HG02571 (cell line): ENCODE data around the gene ADAMTS12.

Source experiments
- ATAC-seq: cut with Tn5 transposase; IDR thresholded peaks from one replicate; pipeline ENCODE4 v1.9.1; 2021; ENCODE audit warnings: mild to moderate bottlenecking, moderate library complexity; ENCODE audit not compliant: unreplicated experiment

ADAMTS12 gene

DNA sequence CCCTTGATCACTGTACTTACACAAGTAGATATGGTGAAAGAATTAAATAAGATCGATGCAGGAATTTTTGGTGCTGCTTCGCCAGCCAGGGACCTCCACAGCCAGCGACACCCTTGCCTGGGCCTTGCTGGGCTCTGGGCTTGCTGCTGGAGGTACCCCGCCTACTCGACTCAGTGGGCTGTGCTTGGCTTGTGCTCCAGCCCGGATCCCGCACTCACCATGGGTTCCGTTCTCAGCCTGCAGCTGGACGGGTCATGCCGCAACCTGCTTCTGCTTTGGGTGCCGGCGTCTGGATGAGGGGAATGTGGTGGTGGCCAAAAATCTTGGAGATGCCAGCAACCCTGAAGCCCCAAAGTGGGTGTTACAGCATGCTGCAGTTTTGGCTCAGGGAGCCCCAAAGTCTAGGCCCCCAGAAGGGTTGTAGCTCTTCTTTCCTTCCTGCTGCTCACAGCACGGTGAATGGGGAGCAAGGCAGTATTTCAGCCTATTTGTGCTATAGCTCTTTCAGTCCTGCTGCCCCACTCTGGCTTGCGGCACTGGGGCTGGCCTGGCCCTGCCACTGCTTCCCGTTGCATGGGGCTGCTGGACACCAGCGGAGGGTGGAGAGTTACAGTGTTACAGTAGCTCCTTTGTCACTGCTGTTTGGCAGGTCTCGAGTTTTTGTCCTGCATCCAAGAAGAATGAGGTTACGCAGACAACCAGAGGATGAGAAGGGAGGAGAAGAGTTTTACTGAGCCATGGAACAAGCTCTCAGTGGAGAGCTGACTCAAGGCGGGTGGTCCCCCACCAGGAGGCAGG is 403.0 kb downstream of the ADAMTS12 start:
- no peak for ATAC-seq

- no peak for ATAC-seq
Measured at GRCh38 chr5:33487236-33487635, 404.6 kb downstream of the ADAMTS12 start.

GRCh38 chr5:33482335-33482734 is 409.5 kb downstream of the ADAMTS12 start:
- no peak for ATAC-seq

DNA sequence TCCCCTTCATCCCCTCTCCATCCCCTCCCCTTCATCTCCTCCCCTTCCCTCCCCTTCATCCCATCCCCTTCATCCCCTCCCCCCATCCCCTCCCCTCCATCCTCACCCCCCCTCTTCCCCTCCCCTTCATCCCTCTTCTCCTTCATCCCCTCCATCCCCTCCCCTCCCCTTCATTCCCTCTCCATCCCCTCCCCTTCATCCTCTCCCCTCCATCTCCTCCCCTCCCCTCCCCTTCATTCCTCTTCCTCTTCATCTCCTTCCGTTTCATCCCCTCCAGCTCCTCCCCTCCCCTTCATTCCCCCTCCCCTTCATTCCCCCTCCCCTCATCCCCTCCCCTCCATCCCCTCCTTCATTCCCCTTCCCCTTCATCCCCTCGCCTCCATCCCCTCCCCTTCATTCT is 410.9 kb downstream of the ADAMTS12 start:
- no peak for ATAC-seq

DNA sequence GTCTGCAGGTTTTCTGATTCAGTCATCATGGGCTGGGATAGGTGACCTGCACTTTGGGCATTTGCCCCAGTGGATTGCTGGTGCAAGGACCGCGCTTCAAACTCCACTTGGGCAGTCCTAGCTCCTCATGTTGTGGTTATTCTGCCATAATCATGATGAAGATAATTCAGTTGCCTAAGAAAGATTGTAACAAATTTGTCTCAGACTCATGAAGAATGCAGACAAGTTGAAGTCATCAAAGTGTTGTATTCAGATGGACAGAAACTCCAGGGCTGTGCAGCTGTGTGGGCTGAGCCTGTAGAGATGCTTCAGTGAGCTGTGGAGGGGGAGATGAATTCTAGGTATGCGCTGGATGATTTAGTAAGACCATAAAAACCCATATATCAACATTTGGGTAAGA is 412.5 kb downstream of the ADAMTS12 start:
- ATAC-seq = no peak

GRCh38 chr5:33477816-33478215 is 414.0 kb downstream of the ADAMTS12 start:
- ATAC-seq = no peak

- ATAC-seq = no peak
Measured at GRCh38 chr5:33476992-33477391, 414.8 kb downstream of the ADAMTS12 start.

DNA sequence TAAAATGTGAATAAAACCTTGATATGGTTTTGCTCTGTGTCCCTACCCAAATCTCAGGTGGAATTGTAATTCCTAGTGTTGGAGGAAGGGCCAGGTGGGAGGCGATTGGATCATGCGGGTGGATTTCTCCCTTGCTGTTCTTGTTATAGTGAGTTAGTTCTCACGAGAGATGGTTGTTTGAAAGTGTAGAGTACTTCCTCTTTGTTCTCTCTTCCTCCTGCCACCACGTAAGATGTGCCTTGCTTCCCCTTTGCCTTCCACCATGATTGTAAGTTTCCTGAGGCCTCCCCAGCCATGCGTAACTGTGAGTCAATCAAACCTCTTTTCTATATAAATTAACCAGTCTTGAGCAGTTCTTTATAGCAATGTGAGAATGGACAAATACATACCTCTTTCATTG is 416.1 kb downstream of the ADAMTS12 start:
- no peak for ATAC-seq

DNA sequence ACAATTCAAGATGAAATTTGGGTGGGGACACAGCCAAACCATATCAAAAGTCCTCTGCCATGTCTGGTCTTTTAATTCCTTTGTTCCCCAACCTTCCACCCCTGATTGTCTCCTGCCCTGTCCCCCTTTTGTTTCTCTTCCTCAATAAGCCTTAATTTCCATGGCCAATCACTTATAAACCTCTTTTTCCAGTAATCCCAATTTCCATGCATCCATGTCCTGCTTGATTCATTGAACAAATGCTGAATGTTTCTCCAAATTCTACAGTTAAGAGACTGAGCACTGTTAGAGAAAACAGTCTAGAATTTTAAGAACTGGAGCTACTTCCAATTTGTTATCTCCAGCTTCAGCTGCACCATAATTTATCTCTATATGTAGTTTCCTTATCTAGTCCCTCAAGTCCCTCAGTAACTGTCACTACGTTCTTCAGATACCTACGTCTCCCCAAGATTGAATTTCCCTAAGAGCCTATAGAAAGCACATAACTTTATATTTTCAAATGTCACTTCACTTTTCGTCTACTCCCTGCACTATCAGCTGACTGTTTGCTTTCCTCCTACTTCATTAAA is 416.8 kb downstream of the ADAMTS12 start:
- ATAC-seq = no peak

DNA sequence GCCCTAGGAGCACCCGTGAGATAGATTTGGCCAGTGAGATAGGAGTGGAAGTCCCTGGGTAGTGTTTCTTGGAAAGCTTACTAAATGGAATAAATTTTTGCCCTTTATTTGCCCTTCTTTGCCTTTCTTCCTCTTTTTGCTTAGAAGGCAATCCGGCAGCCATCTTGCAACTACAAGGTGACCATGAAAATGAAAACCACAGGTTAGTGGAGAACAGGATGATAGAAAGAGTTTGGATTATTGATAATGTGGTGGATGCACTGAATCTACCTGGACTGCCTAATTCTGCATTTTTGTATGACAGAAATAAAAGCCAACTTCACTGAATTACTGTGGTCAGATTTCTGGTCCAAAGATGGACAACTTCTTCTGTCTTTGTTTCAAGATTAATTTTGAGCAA is 417.8 kb downstream of the ADAMTS12 start:
- no peak for ATAC-seq
